H9 (cell line): ENCODE measurements around the gene PASK. TPM values are rescaled to one million over a fixed set of nuclear protein-coding genes. Genes with fewer than 3 reads are reported as not detected.

Experiments used
- DNase-seq: peaks from one replicate; pipeline ENCODE4 v3.0.0-alpha.2; 2017
- H2AFZ ChIP-seq: one replicate; pipeline ENCODE4 v1.6.1; 2013; ENCODE audit warnings: mild to moderate bottlenecking, low read length, control low read depth, moderate library complexity
- H2AK5ac ChIP-seq: 2 replicates; pipeline ENCODE4 v1.6.1; 2013; ENCODE audit warnings: low read length, control low read depth, mixed read lengths; ENCODE audit not compliant: insufficient read length
- H2BK120ac ChIP-seq: one replicate; pipeline ENCODE4 v1.6.1; 2013; ENCODE audit warnings: low read depth, mild to moderate bottlenecking, low read length, control low read depth, inconsistent platforms; ENCODE audit not compliant: poor library complexity, severe bottlenecking
- H2BK12ac ChIP-seq: 2 replicates; pipeline ENCODE4 v1.6.1; 2013; ENCODE audit warnings: low read length, control low read depth, mixed read lengths, low read depth; ENCODE audit not compliant: insufficient read length
- H2BK15ac ChIP-seq: 2 replicates; pipeline ENCODE4 v1.6.1; 2013; ENCODE audit warnings: low read depth, low read length, control low read depth
- H2BK20ac ChIP-seq: one replicate; pipeline ENCODE4 v1.6.1; 2013; ENCODE audit warnings: low read depth, mild to moderate bottlenecking, low read length, control low read depth, inconsistent platforms; ENCODE audit not compliant: poor library complexity, severe bottlenecking
- H2BK5ac ChIP-seq: 2 replicates; pipeline ENCODE4 v1.6.1; 2013; ENCODE audit warnings: low read length, control low read depth, mixed read lengths; ENCODE audit not compliant: insufficient read length
- H3K14ac ChIP-seq: 2 replicates; pipeline ENCODE4 v1.6.1; 2013; ENCODE audit warnings: low read length, control low read depth; ENCODE audit not compliant: insufficient read depth
- H3K18ac ChIP-seq: 2 replicates; pipeline ENCODE4 v1.6.1; 2013; ENCODE audit warnings: low read depth, mild to moderate bottlenecking, mixed read lengths, low read length, control low read depth; ENCODE audit not compliant: insufficient read length
- H3K23ac ChIP-seq: 2 replicates; pipeline ENCODE4 v1.6.1; 2013; ENCODE audit warnings: low read length, control low read depth, mixed read lengths, low read depth; ENCODE audit not compliant: insufficient read length
- H3K23me2 ChIP-seq: 2 replicates; pipeline ENCODE4 v1.6.1; 2013; ENCODE audit warnings: low read depth, mild to moderate bottlenecking, mixed read lengths, low read length, control low read depth; ENCODE audit not compliant: insufficient read length, poor library complexity, severe bottlenecking
- H3K27ac ChIP-seq: 2 replicates; pipeline ENCODE4 v1.5.1; 2013; ENCODE audit warnings: low read length, control low read depth, mixed read lengths, low read depth; ENCODE audit not compliant: insufficient read length
- H3K27me3 ChIP-seq: 2 replicates; pipeline ENCODE4 v1.6.1; 2013; ENCODE audit warnings: low read length, control low read depth, inconsistent platforms; ENCODE audit not compliant: insufficient read depth
- H3K4ac ChIP-seq: 2 replicates; pipeline ENCODE4 v1.6.1; 2013; ENCODE audit warnings: low read depth, mild to moderate bottlenecking, control low read depth, inconsistent platforms, low read length, moderate library complexity
- H3K4me1 ChIP-seq: 2 replicates; pipeline ENCODE4 v1.6.1; 2013; ENCODE audit warnings: low read length, control low read depth, inconsistent platforms; ENCODE audit not compliant: insufficient read depth
- H3K4me2 ChIP-seq: 2 replicates; pipeline ENCODE4 v1.6.1; 2013; ENCODE audit warnings: low read length, control low read depth, mixed read lengths; ENCODE audit not compliant: insufficient read length, insufficient read depth
- H3K56ac ChIP-seq: 2 replicates; pipeline ENCODE4 v1.6.1; 2013; ENCODE audit warnings: low read depth, mild to moderate bottlenecking, mixed read lengths, low read length, control low read depth; ENCODE audit not compliant: insufficient read length
- H3K79me1 ChIP-seq: 2 replicates; pipeline ENCODE4 v1.6.1; 2013; ENCODE audit warnings: low read depth, mild to moderate bottlenecking, moderate library complexity, low read length, control low read depth, inconsistent platforms; ENCODE audit not compliant: insufficient read depth, poor library complexity, severe bottlenecking
- H3K79me2 ChIP-seq: 2 replicates; pipeline ENCODE4 v1.6.1; 2013; ENCODE audit warnings: low read length, control low read depth, inconsistent platforms; ENCODE audit not compliant: insufficient read depth
- H3K9ac ChIP-seq: 2 replicates; pipeline ENCODE4 v1.6.1; 2013; ENCODE audit warnings: low read length, control low read depth, mixed read lengths; ENCODE audit not compliant: insufficient read length; ENCODE audit errors: extremely low read depth
- H3K9me3 ChIP-seq: one replicate; pipeline ENCODE4 v1.6.1; 2013; ENCODE audit warnings: low read depth, low read length, inconsistent platforms; ENCODE audit not compliant: control insufficient read depth
- H3T11ph ChIP-seq: one replicate; pipeline ENCODE4 v1.6.1; 2013; ENCODE audit warnings: mild to moderate bottlenecking, low read length, control low read depth, inconsistent platforms
- H4K20me1 ChIP-seq: one replicate; pipeline ENCODE4 v1.6.1; 2013; ENCODE audit not compliant: control insufficient read depth, insufficient read length, insufficient read depth
- H4K5ac ChIP-seq: 2 replicates; pipeline ENCODE4 v1.6.1; 2013; ENCODE audit warnings: low read depth, mild to moderate bottlenecking, mixed read lengths, low read length, control low read depth; ENCODE audit not compliant: insufficient read length
- H4K8ac ChIP-seq: replicated peaks from 2 replicates; pipeline ENCODE4 v1.6.1; 2013; ENCODE audit warnings: low read length, control low read depth, mixed read lengths, low read depth; ENCODE audit not compliant: insufficient read length
- H4K91ac ChIP-seq: 2 replicates; pipeline ENCODE4 v1.6.1; 2013; ENCODE audit warnings: low read depth, mild to moderate bottlenecking, moderate library complexity, mixed read lengths, low read length, control low read depth; ENCODE audit not compliant: insufficient read length
- H3K27ac Mint-ChIP-seq, 3 experiments: 2 replicates in 2 of 3; 3 replicates in 1 of 3; pipeline ENCODE4 v1.8.0; 2020 to 2021; ENCODE audit warnings: mixed read lengths in 3 of 3, mild to moderate bottlenecking in 1 of 3, moderate library complexity in 1 of 3
- H3K27me3 Mint-ChIP-seq: 2 replicates; pipeline ENCODE4 v1.8.0; 2021; ENCODE audit warnings: low read depth, mild to moderate bottlenecking, moderate library complexity, mixed read lengths
- H3K36me3 Mint-ChIP-seq, 3 experiments: 2 replicates in 2 of 3; 3 replicates in 1 of 3; pipeline ENCODE4 v1.8.0; 2020 to 2021; ENCODE audit warnings: low read depth in 3 of 3, mixed read lengths in 3 of 3; ENCODE audit not compliant: insufficient read depth in 1 of 3
- H3K4me1 Mint-ChIP-seq, 2 experiments: 2 replicates each; pipeline ENCODE4 v1.8.0; 2020; ENCODE audit warnings: mixed read lengths in 2 of 2
- H3K4me3 Mint-ChIP-seq, 2 experiments: 2 replicates in 1 of 2; 3 replicates in 1 of 2; pipeline ENCODE4 v1.8.0; 2020 to 2021; ENCODE audit warnings: mild to moderate bottlenecking in 2 of 2, mixed read lengths in 2 of 2, moderate library complexity in 1 of 2
- H3K9me3 Mint-ChIP-seq, 2 experiments: 2 replicates in 1 of 2; 3 replicates in 1 of 2; pipeline ENCODE4 v1.8.0; 2020; ENCODE audit warnings: mild to moderate bottlenecking in 2 of 2, mixed read lengths in 2 of 2, moderate library complexity in 1 of 2
- WGBS: extraction: QIAGEN DNeasy Blood & Tissue Kit; methylation state at CpG from one replicate; pipeline ENCODE4 v1.1.7; 2013; ENCODE audit warnings: missing lambda C conversion rate, low lambda C conversion rate, mixed read lengths; ENCODE audit not compliant: insufficient read length; ENCODE audit errors: extremely low coverage; 5-methylcytosine and 5-hydroxymethylcytosine counted together
- total RNA-seq: library from RNA; stranded (reverse); gene quantifications from 2 replicates; pipeline ENCODE4 v1.2.1, GENCODE V29; 2021
- TF ChIP-seq, protein P1 (sequence below): fragments of 200-600 bp; sonication (generic); conservative IDR thresholded peaks from 3 replicates; pipeline ENCODE4 v1.8.0; 2021; ENCODE audit warnings: antibody characterized with exemption, mild to moderate bottlenecking

PASK gene
- total RNA-seq, 1 experiment from 2014 or later: 68.0 TPM

DNA sequence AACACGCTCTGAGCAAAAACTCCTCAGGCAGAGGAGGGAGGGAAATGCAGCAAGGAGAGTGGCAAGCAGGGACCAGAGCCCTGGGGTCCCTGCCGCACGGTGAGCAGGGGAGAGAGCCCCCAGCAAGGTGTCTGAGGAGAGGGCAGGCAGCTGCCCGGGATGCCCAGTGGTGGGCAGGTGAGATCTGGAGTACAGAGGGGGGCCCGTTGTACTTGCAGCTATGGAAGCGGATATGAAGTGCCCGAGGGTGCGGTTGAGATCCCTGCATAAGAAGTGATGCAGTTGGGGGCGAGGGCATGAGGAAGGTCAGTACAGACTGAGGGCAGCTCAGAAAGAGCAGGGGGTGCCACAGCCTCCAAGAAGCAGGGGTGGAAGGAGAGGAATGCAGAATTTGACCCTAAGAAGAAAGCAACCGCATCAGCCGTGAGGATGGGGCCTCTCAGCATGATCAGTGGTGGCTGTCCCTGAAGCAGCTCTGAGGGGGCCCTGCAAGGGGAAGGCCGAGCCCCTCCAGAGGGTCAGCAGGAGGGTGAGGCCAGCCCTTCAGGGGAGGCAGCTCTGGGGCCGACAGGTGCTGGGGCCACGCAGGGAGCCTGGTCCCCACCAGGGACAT, 76.6 kb downstream of the PASK start:
- Mint-ChIP-seq H3K27me3 (no peaks in the 10 kb centered on the region; the same call in 1 of the 2 replicates), H3K4me1 (peaks cover 2 to 5% of the 10 kb centered on the region in 2 experiments; a peak in 3 of 4 replicates), H3K36me3 (peaks cover 0 to 2% (median 0%) of the 10 kb centered on the region in 3 experiments; a peak in 1 of 7 replicates), H3K9me3 (no peaks in the 10 kb centered on the region), H3K27ac (peak overlapping the region in 2 of 3 experiments; percentile 70 to 79; a peak in 2 of 7 replicates), H3K4me3 (no peak overlapping the region)
- no peak overlapping the region for H3K4me2 ChIP-seq
- no peak overlapping the region for H3K56ac ChIP-seq
- no peak overlapping the region for H3K9ac ChIP-seq
- H3K27me3 ChIP-seq: no peaks in the 10 kb centered on the region
- H3K23ac ChIP-seq: no peak overlapping the region
- no peak overlapping the region for H3K4ac ChIP-seq
- H3K79me2 ChIP-seq: no peaks in the 10 kb centered on the region
- no peaks in the 10 kb centered on the region for H3K23me2 ChIP-seq
- H3K79me1 ChIP-seq: no peaks in the 10 kb centered on the region
- H3K9me3 ChIP-seq: no peaks in the 10 kb centered on the region
- H4K91ac ChIP-seq: no peak overlapping the region
- no CpG with 5 or more reads among the region's 14 CpGs for WGBS
- H3T11ph ChIP-seq: no peak overlapping the region
- H4K5ac ChIP-seq: no peak overlapping the region
- no peaks in the 10 kb centered on the region for H4K20me1 ChIP-seq
- no peaks in the 10 kb centered on the region for H3K4me1 ChIP-seq
- no peak overlapping the region for H2BK5ac ChIP-seq
- no peak overlapping the region for H3K18ac ChIP-seq
- no peak overlapping the region for H2BK20ac ChIP-seq
- no peak overlapping the region for H2BK12ac ChIP-seq
- no peak overlapping the region for H3K27ac ChIP-seq
- H2AFZ ChIP-seq: no peak overlapping the region
- no peak for DNase-seq
- no peak overlapping the region for H2BK15ac ChIP-seq
- H2BK120ac ChIP-seq: no peak overlapping the region
- no peak overlapping the region for H2AK5ac ChIP-seq
- H3K14ac ChIP-seq: no peak overlapping the region
- TF ChIP-seq, protein P1, sequence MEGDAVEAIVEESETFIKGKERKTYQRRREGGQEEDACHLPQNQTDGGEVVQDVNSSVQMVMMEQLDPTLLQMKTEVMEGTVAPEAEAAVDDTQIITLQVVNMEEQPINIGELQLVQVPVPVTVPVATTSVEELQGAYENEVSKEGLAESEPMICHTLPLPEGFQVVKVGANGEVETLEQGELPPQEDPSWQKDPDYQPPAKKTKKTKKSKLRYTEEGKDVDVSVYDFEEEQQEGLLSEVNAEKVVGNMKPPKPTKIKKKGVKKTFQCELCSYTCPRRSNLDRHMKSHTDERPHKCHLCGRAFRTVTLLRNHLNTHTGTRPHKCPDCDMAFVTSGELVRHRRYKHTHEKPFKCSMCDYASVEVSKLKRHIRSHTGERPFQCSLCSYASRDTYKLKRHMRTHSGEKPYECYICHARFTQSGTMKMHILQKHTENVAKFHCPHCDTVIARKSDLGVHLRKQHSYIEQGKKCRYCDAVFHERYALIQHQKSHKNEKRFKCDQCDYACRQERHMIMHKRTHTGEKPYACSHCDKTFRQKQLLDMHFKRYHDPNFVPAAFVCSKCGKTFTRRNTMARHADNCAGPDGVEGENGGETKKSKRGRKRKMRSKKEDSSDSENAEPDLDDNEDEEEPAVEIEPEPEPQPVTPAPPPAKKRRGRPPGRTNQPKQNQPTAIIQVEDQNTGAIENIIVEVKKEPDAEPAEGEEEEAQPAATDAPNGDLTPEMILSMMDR: no peak
- no peak overlapping the region for H4K8ac ChIP-seq
